HUES48 (cell line): ENCODE results near the gene B4GALT3.
A peak's percentile ranks its signal among the peaks of the same experiment; 100 is the strongest.

ENCODE experiments used
- H3K27ac ChIP-seq: one replicate; pipeline ENCODE4 v1.7.0; 2013; ENCODE audit warnings: low read depth, low read length, inconsistent platforms
- H3K27me3 ChIP-seq: 2 replicates; pipeline ENCODE4 v1.6.1; 2013; ENCODE audit warnings: mild to moderate bottlenecking, low read length; ENCODE audit not compliant: control insufficient read depth, insufficient read depth
- H3K36me3 ChIP-seq: 2 replicates; pipeline ENCODE4 v1.6.1; 2013; ENCODE audit warnings: low read length; ENCODE audit not compliant: control insufficient read depth, insufficient read depth
- H3K4me1 ChIP-seq: 2 replicates; pipeline ENCODE4 v1.6.1; 2013; ENCODE audit warnings: mild to moderate bottlenecking, low read length; ENCODE audit not compliant: control insufficient read depth, insufficient read depth
- H3K4me3 ChIP-seq: 2 replicates; pipeline ENCODE4 v1.5.1; 2013; ENCODE audit warnings: mild to moderate bottlenecking, low read depth, low read length
- H3K9ac ChIP-seq: 2 replicates; pipeline ENCODE4 v1.6.1; 2013; ENCODE audit warnings: mild to moderate bottlenecking, low read depth, low read length, moderate library complexity
- H3K9me3 ChIP-seq: 2 replicates; pipeline ENCODE4 v1.6.1; 2013; ENCODE audit warnings: low read length; ENCODE audit not compliant: control insufficient read depth, insufficient read depth

B4GALT3 gene

DNA sequence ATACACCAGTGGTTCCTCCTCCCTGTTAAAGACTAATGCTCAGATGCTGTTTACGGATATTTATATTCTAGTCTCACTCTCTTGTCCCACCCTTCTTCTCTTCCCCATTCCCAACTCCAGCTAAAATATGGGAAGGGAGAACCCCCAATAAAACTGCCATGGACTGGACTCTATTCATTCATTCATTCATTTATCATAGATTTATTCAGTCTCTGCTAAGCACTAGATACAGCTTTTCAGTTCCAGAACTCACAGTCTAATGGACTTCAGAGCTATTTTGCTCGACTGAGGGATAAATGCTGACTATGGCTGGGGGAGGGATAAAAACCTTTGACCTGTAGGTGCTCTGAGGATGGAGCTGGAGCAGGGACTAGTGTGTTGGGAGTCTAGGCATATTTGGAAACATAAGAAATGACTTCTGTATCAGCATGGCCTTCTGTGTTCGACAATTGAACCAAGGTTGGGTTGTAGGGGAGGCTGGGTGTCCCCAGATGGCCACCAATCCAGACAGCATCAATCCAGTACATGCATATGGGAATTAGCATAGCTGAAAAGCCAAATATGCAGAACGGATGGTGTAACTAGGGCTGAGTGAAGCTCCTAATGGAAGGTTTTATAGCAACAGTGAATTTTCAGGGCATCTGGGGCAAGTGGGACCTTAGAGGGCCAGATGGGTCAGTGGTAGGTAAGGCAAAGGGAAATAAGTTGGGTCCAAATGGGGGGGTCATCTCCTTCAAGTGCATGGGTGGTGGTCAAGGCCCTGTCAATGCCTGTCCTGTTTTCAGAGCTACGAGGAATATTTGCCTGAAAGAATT, 42.0 kb upstream of the B4GALT3 start:
- H3K27me3 ChIP-seq: no peaks in the 10 kb centered on the region
- no peak overlapping the region for H3K9ac ChIP-seq
- H3K36me3 ChIP-seq: peaks cover 11% of the 10 kb centered on the region
- H3K4me3 ChIP-seq: no peak overlapping the region
- H3K4me1 ChIP-seq: peaks cover 6% of the 10 kb centered on the region; the same call in 1 of the 2 replicates
- no peak overlapping the region for H3K27ac ChIP-seq
- no peaks in the 10 kb centered on the region for H3K9me3 ChIP-seq

DNA sequence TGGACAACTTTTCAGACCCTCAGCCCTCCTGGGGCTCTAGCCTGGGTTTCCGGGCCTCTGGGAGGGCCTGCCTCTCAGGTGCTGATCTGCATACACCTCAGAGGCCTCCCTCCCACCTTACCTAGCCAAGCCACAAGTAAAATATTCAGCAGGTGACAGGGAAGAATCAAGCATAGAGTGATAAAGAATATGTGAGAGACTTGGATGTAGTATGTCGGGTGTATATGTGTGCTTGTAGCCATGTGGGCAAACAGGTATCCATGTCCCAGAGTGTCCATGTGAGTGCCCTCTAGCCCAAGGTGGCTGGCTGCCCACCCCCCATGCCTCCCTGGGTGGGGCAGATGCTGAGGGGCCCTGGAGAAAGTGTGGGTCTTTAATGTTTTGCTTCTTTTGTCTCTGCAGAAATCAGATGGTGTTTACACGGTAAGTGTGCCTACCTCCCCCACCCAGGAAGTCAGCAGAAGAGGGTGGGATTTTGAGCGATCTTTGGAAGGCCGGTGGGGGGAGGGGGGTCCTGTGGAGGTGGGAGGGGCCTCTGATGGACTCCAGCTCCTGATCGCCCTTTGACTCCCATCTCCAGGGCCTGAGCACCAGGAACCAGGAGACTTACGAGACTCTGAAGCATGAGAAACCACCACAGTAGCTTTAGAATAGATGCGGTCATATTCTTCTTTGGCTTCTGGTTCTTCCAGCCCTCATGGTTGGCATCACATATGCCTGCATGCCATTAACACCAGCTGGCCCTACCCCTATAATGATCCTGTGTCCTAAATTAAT, 41.2 kb upstream of the B4GALT3 start:
- peaks cover 19% of the 10 kb centered on the region for H3K36me3 ChIP-seq

DNA sequence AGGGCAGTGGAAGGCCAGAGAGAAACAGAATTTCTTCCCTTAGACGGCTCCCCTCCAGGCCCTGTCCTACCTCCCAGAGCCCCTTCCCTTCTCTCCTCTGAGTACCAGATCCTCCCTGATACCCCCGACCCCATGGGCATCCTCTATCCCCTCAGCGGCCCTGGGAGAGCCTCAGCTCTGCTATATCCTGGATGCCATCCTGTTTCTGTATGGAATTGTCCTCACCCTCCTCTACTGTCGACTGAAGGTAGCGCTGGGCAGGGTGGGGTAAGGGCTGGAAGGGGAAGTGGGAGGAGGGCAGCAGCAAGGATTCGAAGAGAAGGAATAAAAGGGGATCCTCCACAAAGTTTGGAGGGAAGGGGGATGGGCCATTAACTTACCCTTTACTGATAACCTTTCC, 40.5 kb upstream of the B4GALT3 start:
- H3K9me3 ChIP-seq: no peaks in the 10 kb centered on the region
- peaks cover 6% of the 10 kb centered on the region; the same call in 1 of the 2 replicates for H3K4me1 ChIP-seq
- H3K27ac ChIP-seq: no peak overlapping the region
- no peak overlapping the region for H3K9ac ChIP-seq
- H3K4me3 ChIP-seq: no peak overlapping the region
- no peaks in the 10 kb centered on the region for H3K27me3 ChIP-seq
- peaks cover 25% of the 10 kb centered on the region for H3K36me3 ChIP-seq

More for the DNA sequence above, 41.2 kb upstream of the B4GALT3 start:
- Histone ChIP-seq H3K9ac (no peak overlapping the region), H3K27ac (peak overlapping the region; percentile 5), H3K4me3 (no peak overlapping the region), H3K4me1 (peaks cover 6% of the 10 kb centered on the region; the same call in 1 of the 2 replicates), H3K27me3 (no peaks in the 10 kb centered on the region), H3K9me3 (no peaks in the 10 kb centered on the region)

GRCh38 chr1:161216945-161217712, 39.8 kb upstream of the B4GALT3 start:
- no peak overlapping the region for H3K4me3 ChIP-seq
- no peak overlapping the region for H3K9ac ChIP-seq
- peaks cover 6% of the 10 kb centered on the region; the same call in 1 of the 2 replicates for H3K4me1 ChIP-seq
- H3K27me3 ChIP-seq: no peaks in the 10 kb centered on the region
- H3K36me3 ChIP-seq: peaks cover 32% of the 10 kb centered on the region
- no peaks in the 10 kb centered on the region for H3K9me3 ChIP-seq
- H3K27ac ChIP-seq: peak overlapping the region; percentile 25

DNA sequence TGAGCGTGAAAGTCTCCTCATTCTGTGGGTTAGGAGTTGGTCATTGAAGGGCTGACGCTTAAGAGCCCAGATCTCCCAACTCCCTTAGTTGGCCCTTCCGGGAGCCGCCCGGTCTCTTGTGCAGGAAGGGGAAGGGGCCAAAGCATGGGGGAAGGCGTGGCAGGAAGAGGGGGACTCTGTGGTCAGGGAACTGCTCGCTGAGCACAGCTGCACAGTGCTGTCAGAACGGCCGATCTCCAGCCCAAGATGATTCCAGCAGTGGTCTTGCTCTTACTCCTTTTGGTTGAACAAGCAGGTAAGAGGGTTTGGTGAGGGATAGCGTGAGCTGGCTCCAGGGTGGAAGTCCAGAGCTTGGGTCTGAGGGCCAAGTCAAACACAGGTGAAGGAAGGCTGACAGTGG, 37.8 kb upstream of the B4GALT3 start, which contains the start of gene FCER1G:
FCER1G (plus strand) TSS at position 220 of the 400 bp plus-strand sequence; CDS start at position 247, 27 bp downstream.
- peaks cover 7% of the 10 kb centered on the region; the same call in 1 of the 2 replicates for H3K4me1 ChIP-seq
- no peak within 1 kb of the TSS for H3K4me3 ChIP-seq
- no peak within 1 kb of the TSS for H3K27ac ChIP-seq
- no peak within 1 kb of the TSS for H3K9ac ChIP-seq
- H3K27me3 ChIP-seq: no peaks in the 10 kb centered on the region
- H3K36me3 ChIP-seq: peaks cover 53% of the 10 kb centered on the region
- H3K9me3 ChIP-seq: no peaks in the 10 kb centered on the region

GRCh38 chr1:161214369-161214768, 37.1 kb upstream of the B4GALT3 start:
- Histone ChIP-seq H3K4me3 (no peak overlapping the region), H3K27ac (no peak overlapping the region), H3K9me3 (no peaks in the 10 kb centered on the region), H3K27me3 (no peaks in the 10 kb centered on the region), H3K4me1 (peaks cover 9% of the 10 kb centered on the region; the same call in 1 of the 2 replicates), H3K36me3 (peaks cover 58% of the 10 kb centered on the region), H3K9ac (no peak overlapping the region)

GRCh38 chr1:161209790-161210409, 32.6 kb upstream of the B4GALT3 start:
- H3K4me1 ChIP-seq: peaks cover 3% of the 10 kb centered on the region; the same call in 1 of the 2 replicates
- H3K27ac ChIP-seq: no peak overlapping the region
- no peaks in the 10 kb centered on the region for H3K27me3 ChIP-seq
- H3K9ac ChIP-seq: no peak overlapping the region
- no peak overlapping the region for H3K4me3 ChIP-seq
- no peaks in the 10 kb centered on the region for H3K9me3 ChIP-seq
- H3K36me3 ChIP-seq: peaks cover 88% of the 10 kb centered on the region

DNA sequence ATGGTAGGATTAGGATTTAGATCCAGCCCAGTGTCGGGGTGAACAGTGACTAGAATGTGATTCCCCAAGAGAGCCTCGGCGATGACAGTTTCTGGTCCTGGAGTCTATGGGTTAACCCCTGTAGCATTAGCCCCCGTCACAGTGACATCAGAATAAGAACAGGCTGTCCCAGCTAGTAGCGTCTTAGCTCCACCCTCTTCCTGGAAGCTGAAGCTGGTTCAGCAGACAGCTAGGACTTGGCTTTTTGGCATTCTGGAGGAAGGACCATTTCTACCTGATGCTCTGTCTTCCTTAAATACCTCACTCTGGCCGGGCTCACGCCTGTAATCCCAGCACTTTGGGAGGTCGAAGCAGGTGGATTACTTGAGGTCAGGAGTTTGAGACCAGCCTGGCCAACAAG, 29.9 kb upstream of the B4GALT3 start:
- peaks cover 3% of the 10 kb centered on the region; the same call in 1 of the 2 replicates for H3K4me1 ChIP-seq
- H3K9me3 ChIP-seq: no peaks in the 10 kb centered on the region
- H3K4me3 ChIP-seq: no peak overlapping the region
- no peak overlapping the region for H3K9ac ChIP-seq
- no peak overlapping the region for H3K27ac ChIP-seq
- H3K27me3 ChIP-seq: no peaks in the 10 kb centered on the region
- peaks cover 77% of the 10 kb centered on the region for H3K36me3 ChIP-seq

DNA sequence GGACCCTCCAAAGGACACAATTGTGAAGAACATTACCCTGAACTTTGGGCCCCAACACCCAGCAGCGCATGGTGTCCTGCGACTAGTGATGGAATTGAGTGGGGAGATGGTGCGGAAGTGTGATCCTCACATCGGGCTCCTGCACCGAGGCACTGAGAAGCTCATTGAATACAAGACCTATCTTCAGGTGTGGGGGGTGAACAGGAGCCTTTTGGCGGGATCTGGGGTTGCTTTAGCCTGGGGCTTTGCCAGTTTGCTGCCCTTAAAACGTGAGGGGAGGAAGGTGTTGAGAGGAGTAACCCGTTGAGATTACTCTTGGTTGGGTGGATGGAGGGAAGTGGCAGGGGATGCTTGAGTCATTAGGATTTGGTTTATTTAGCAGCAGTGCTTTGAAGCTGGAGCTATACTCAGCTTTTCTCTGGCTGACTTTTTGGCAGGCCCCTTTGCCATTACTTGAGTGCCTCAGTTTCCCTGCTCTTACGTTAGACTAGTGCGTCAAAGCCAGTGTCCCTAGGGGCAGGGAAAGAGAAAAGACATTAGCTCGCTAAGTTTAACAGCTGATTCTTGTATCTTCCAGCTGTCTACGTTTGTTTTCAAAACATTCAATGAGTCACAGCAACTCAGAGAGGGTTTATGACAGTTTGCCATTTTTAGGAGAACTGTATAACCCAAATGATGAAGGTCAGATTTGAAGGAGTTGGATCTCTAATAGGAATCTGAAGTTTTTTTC, 29.3 kb upstream of the B4GALT3 start:
- Histone ChIP-seq H3K9ac (no peak overlapping the region), H3K36me3 (peaks cover 71% of the 10 kb centered on the region), H3K4me3 (no peak overlapping the region), H3K27ac (no peak overlapping the region), H3K4me1 (peaks cover 7% of the 10 kb centered on the region), H3K27me3 (no peaks in the 10 kb centered on the region), H3K9me3 (no peaks in the 10 kb centered on the region)
